Urothelium cell line (cell line): ENCODE measurements around the gene FAM222B.
A peak's percentile ranks its signal among the peaks of the same experiment; 100 is the strongest.

Experiments
- DNase-seq: peaks from one replicate; pipeline ENCODE4 v3.0.0; 2011; ENCODE audit warnings: low spot score, mixed read lengths
- FAIRE-seq: peaks from 2 replicates; lab custom pipeline; 2011; peaks lifted over from hg19 to GRCh38; lab: Jason Lieb, UNC

The FAM222B gene

DNA sequence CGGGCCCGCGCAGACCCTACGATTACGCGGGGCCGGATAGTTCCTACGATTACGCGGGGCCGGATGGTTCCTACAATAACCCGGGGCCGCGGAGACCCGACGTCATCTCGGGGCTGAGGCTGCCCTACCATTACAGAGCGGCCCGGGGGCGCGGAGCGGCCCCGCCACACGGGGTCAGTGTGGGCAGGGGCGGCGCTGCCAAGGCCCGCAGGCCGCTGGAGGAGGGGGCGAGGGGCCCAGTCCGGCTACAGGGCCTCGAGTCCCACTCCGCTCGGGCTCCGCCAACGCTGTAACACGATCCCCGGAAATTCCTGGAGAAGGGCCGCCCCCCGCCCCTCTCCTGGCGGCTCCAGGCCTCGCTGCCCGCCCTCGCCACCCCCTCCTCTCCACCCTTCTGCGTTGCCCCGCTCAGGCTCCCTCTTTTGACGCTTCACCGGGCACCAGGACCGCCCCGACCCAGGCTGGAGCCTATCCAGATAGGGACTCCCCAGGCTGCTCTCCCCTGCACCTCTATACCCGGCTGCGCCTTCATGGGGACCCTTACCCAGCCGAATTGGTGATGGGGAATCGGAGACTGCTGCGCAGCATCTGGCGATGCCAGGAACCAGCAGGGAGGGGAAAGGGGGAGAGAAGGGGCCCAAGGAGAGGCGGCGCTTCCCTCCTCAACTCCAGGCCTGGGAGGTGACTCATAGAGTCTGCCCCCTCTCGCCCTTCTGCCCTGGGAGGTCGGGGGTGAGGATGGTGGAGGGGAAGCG is 124.8 kb downstream of the FAM222B start, which contains the start of gene RAB34:
Gene RAB34 (minus strand): TSS at position 291 of the 755 bp plus-strand sequence. CDS start 602 bp downstream, outside the sequence.
- DNase-seq, result peak; percentile 88
- FAIRE-seq, result peak; percentile 76

DNA sequence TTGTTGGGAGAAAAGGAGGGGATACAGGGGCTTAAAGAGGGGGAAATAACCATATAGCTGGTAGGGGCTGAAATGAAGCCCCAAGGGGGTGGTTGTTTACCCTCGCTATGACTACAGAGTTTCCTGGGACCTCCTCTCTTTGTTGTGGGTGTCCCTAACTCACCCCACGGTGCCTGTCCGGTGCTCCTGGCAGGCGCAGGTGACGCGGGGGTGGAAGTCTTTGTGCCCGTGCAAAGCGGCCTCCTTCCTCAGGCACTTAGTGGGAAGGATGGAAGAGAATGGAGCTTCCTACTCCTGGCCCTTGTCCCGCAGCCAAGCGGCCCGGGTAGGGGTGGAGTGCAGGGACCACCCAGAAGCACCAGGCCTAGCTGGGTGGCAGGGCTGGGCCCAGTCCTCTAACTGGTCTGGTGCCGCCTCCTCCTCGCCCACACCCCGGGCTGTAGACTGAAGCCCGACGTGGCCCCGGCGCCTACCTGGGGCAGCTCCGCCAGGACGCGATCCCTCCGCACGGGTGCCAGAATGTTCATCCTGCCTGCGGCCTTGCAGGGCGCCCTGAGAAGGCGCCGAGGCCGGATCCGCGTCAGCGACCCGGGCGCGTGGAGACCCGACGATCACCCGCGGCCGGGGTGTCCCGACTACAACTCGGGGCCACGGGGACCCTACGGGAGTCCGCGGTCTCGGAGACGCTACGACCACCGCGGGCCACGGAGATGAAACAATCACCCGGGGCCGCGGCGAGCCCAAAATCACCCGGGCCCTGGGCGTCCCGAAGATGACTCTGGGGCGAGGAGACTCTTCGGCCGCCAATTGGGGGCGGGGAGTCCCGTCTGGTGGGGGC is 125.6 kb downstream of the FAM222B start:
- FAIRE-seq (no peak), DNase-seq (peak; percentile 21)

GRCh38 chr17:28715217-28715616 is 127.4 kb downstream of the FAM222B start:
- DNase-seq (no peak), FAIRE-seq (no peak)

- FAIRE-seq, result no peak
- no peak for DNase-seq
Measured at GRCh38 chr17:28714281-28714680, 128.3 kb downstream of the FAM222B start.

- DNase-seq, result no peak
- FAIRE-seq, result no peak
Measured at GRCh38 chr17:28712705-28713415, 129.7 kb downstream of the FAM222B start.

GRCh38 chr17:28712032-28712704 is 130.4 kb downstream of the FAM222B start:
- FAIRE-seq, result no peak
- DNase-seq, result no peak

GRCh38 chr17:28711723-28712031 is 130.9 kb downstream of the FAM222B start, which contains the start of gene PROCA1:
Gene PROCA1 (minus strand): TSS chr17:28711888. CDS start chr17:28711660, 228 bp downstream.
- FAIRE-seq, result no peak
- no peak for DNase-seq

- DNase-seq (peak; percentile 97), FAIRE-seq (peak; percentile 55)
Measured at GRCh38 chr17:28710861-28711722, 131.5 kb downstream of the FAM222B start.

DNA sequence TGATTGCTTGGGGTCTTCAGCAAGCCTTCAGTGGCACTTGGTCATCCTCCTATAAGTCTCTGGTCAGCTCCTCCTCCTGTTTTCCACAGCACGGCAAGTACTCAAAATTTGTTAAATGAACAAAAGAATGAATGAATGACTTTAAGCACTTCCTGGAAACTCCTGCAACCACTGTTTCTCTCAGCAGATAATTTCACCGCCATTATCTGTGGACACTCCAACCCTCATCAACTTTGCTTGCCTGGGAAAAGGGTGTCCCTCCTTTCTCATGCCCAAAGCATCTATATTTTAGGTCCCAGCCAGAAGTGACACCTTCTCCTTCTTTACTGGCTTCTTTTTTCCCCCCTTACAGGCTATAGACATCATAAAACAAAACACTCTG is 135.3 kb downstream of the FAM222B start:
- no peak for FAIRE-seq
- no peak for DNase-seq

- FAIRE-seq (no peak), DNase-seq (no peak)
Measured at GRCh38 chr17:28706471-28707338, 135.9 kb downstream of the FAM222B start.
